ENCODE measurements around the gene LRRC46.

DNA sequence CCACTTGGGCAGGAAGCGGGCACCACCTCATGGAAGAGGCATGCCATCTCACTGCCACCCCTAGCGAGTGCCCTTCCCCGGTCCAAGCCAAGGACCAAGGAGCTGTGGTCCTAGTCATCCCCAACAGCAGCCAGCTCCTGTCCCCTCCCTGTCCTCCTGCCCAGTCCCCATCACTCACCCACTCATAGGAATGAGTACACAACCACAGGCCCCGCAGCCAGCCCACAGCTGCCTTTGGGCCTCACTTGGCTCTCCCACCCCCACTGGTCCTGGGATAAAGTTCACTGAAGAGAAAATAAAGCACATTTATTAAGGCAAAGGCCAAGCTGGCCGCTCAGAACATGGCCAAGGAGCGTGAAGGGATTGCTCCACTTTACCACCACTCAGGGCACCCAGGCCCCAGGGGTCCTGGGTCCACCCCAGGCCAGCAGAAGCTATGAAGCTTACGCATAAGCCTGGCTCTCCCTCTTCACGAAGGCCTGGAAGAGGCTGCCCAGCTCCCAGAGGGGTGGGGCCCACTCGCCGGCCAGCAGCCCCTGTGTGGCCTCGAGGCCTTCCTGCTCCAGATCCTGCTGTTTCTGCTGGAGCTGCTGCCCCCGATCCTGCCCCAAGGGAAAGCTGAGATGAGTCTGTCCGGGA is 6.0 kb downstream of the LRRC46 start:
- TF ChIP-seq FOXK2 (IDR thresholded peaks at IDR 0.05) (no peak), TARDBP (IDR thresholded peaks at IDR 0.05) (no peak), ELF4 (IDR thresholded peaks at IDR 0.05) (no peak), SP1 (IDR thresholded peaks at IDR 0.05) (no peak), L3MBTL2 (conservative IDR thresholded peaks at IDR 0.05) (no peak), ARNT (IDR thresholded peaks at IDR 0.05) (no peak), FOXM1 (IDR thresholded peaks at IDR 0.05; ENCODE audit: borderline replicate concordance) (no peak), BHLHE40 (IDR thresholded peaks at IDR 0.05; ENCODE audit: borderline replicate concordance) (no peak)

All from HEK293T (cell line).